ENCODE data around the gene SENP7.

Gene SENP7

DNA sequence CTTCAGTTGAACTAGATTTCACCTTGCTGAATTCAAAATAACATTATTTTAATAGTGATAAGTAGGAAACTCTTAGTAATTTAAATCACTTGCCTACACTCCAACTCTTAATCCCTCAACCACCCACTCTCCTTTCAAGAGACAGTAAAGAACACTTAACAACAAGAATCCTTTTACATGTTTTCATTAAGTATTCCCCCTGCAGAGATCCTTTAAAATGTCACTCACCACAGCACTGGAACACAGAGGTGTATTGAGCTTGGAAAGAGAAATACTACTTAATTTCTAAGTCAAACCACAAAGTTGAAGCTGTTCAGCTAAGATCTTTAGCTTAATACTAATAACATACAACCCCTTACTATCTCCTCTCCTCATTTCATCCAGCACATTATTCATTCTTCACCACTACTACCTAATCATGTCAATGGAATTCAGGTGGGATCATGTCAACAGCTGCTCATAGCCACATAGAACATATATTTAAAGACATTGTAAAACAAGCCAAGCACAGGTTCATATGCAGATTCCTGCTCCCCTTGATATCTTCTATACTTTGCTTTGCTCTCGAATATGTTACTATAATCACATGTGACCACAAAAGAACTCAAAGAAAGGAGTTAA, 233.1 kb downstream of the SENP7 start:
- TF ChIP-seq ZNF274 (IDR thresholded peaks at IDR 0.05; ENCODE audit: low read depth, low read length) (no peak), YY1 (IDR thresholded peaks at IDR 0.05; ENCODE audit: insufficient read depth, insufficient read length) (no peak), SUZ12 (IDR thresholded peaks at IDR 0.05; ENCODE audit: extremely low read depth, insufficient read depth, insufficient read length) (no peak)
- H3K9me3 ChIP-seq (ENCODE audit: insufficient read depth, low read length): no peaks in the 10 kb centered on the region
- H3K4me1 ChIP-seq (ENCODE audit: insufficient read depth, insufficient read length): no peaks in the 10 kb centered on the region
- no peaks in the 10 kb centered on the region for H3K27me3 ChIP-seq (ENCODE audit: insufficient read depth, insufficient read length)
- DNase-seq (ENCODE audit: low read depth, low spot score): no peak
- no peak overlapping the region for H3K9ac ChIP-seq (ENCODE audit: insufficient read length, low read depth)
- H3K4me3 ChIP-seq (ENCODE audit: insufficient read length, low read depth): no peak overlapping the region
- no peaks in the 10 kb centered on the region for H3K36me3 ChIP-seq (ENCODE audit: insufficient read depth, insufficient read length, low read length)

DNA sequence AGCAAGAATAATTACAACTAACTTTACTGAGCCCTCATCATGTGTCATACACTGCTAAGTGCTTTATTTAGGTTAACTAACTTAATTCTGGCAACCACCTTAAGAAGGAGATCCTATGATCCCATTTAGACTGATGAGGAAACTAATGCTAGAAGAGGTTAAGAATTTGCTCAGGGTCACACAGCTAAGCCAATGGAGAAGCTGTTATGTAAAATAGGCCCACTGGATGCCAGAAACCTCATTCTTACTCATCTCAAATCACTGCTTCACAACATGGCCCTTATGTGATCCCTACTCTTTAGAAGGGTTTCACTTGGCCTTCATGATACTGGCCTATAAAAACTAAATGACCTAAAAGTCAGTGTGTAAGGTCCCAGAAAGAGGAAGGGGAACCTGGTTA, 233.8 kb downstream of the SENP7 start:
- DNase-seq (ENCODE audit: low read depth, low spot score): no peak
- TF ChIP-seq YY1 (IDR thresholded peaks at IDR 0.05; ENCODE audit: insufficient read depth, insufficient read length): no peak
- TF ChIP-seq ZNF274 (IDR thresholded peaks at IDR 0.05; ENCODE audit: low read depth, low read length): no peak
- Histone ChIP-seq H3K36me3 (ENCODE audit: insufficient read depth, insufficient read length, low read length) (no peaks in the 10 kb centered on the region), H3K4me3 (ENCODE audit: insufficient read length, low read depth) (no peak overlapping the region), H3K4me1 (ENCODE audit: insufficient read depth, insufficient read length) (no peaks in the 10 kb centered on the region), H3K27me3 (ENCODE audit: insufficient read depth, insufficient read length) (no peaks in the 10 kb centered on the region), H3K9me3 (ENCODE audit: insufficient read depth, low read length) (no peaks in the 10 kb centered on the region), H3K9ac (ENCODE audit: insufficient read length, low read depth) (no peak overlapping the region)

DNA sequence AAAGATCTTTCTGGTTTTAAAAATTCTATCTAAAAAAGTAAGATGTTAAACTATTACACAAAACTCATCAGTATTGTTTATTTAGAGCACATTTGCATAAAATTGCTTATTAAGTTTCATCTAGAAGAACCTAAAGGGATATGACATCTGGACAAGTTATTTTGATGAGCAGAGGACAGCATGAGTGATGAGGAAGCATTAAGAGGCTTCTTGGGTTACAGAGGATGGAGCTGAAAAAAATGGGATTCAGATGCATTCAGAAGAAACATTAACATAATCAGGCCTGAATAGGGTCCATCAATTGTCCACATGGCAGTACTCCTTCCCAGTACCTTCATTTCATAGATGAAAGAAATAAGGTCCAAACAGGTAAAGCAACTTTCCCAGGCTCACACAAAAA, 234.3 kb downstream of the SENP7 start:
- Histone ChIP-seq H3K9me3 (ENCODE audit: insufficient read depth, low read length) (no peaks in the 10 kb centered on the region), H3K4me1 (ENCODE audit: insufficient read depth, insufficient read length) (no peaks in the 10 kb centered on the region), H3K27me3 (ENCODE audit: insufficient read depth, insufficient read length) (no peaks in the 10 kb centered on the region), H3K9ac (ENCODE audit: insufficient read length, low read depth) (no peak overlapping the region), H3K4me3 (ENCODE audit: insufficient read length, low read depth) (no peak overlapping the region), H3K36me3 (ENCODE audit: insufficient read depth, insufficient read length, low read length) (no peaks in the 10 kb centered on the region)
- DNase-seq (ENCODE audit: low read depth, low spot score): no peak
- TF ChIP-seq YY1 (IDR thresholded peaks at IDR 0.05; ENCODE audit: insufficient read depth, insufficient read length) (no peak), SUZ12 (IDR thresholded peaks at IDR 0.05; ENCODE audit: extremely low read depth, insufficient read depth, insufficient read length) (no peak), ZNF274 (IDR thresholded peaks at IDR 0.05; ENCODE audit: low read depth, low read length) (no peak)
